MM.1S (cell line): Measurements from ENCODE around the gene GUCY2C.

Experiments used
- DNase-seq: peaks from one replicate; pipeline ENCODE4 v3.0.0-alpha.2; 2015
- H2AFZ ChIP-seq: fragments of 300-600 bp; sonication (generic); 2 replicates; pipeline ENCODE4 v1.6.0; 2016; ENCODE audit warnings: antibody characterized with exemption, low read length
- H3F3A ChIP-seq: fragments of 300-600 bp; sonication (generic); 2 replicates; pipeline ENCODE4 v1.6.1; 2016; ENCODE audit warnings: mild to moderate bottlenecking, antibody characterized with exemption, low read length, moderate library complexity, mixed read lengths; ENCODE audit not compliant: insufficient read depth
- H3K27ac ChIP-seq: fragments of 300-600 bp; sonication (generic); 2 replicates; pipeline ENCODE4 v1.5.1; 2016; ENCODE audit warnings: mild to moderate bottlenecking, low read length
- H3K27me3 ChIP-seq: fragments of 300-600 bp; sonication (generic); replicated peaks from 2 replicates; pipeline ENCODE4 v1.6.0; 2016; ENCODE audit warnings: low read length; ENCODE audit not compliant: insufficient read depth
- H3K36me3 ChIP-seq: fragments of 300-600 bp; sonication (generic); replicated peaks from 2 replicates; pipeline ENCODE4 v1.6.1; 2016; ENCODE audit warnings: mild to moderate bottlenecking, low read length, mixed read lengths; ENCODE audit not compliant: insufficient read depth
- H3K4me1 ChIP-seq: fragments of 300-600 bp; sonication (generic); 2 replicates; pipeline ENCODE4 v1.6.1; 2016; ENCODE audit warnings: low read length, mixed read lengths
- H3K4me2 ChIP-seq: fragments of 300-600 bp; sonication (generic); 2 replicates; pipeline ENCODE4 v1.6.0; 2016; ENCODE audit warnings: low read depth, low read length
- H3K4me3 ChIP-seq: fragments of 300-600 bp; sonication (generic); 2 replicates; pipeline ENCODE4 v1.5.1; 2016; ENCODE audit warnings: low read length, mixed read lengths
- H3K79me2 ChIP-seq: fragments of 300-600 bp; sonication (generic); 2 replicates; pipeline ENCODE4 v1.6.1; 2016; ENCODE audit warnings: mixed run types, low read length, mixed read lengths
- H3K9ac ChIP-seq: fragments of 300-600 bp; sonication (generic); 2 replicates; pipeline ENCODE4 v1.6.1; 2016; ENCODE audit warnings: low read length, mixed read lengths
- H3K9me2 ChIP-seq: fragments of 300-600 bp; sonication (generic); replicated peaks from 2 replicates; pipeline ENCODE4 v1.6.1; 2016; ENCODE audit warnings: mild to moderate bottlenecking, low read length, mixed read lengths; ENCODE audit not compliant: insufficient read depth
- H3K9me3 ChIP-seq: fragments of 300-600 bp; sonication (generic); replicated peaks from 2 replicates; pipeline ENCODE4 v1.6.1; 2016; ENCODE audit warnings: mild to moderate bottlenecking, low read length, mixed read lengths; ENCODE audit not compliant: insufficient read depth
- H4K20me1 ChIP-seq: fragments of 300-600 bp; sonication (generic); 2 replicates; pipeline ENCODE4 v1.6.1; 2016; ENCODE audit warnings: mild to moderate bottlenecking, low read length, moderate library complexity, mixed read lengths; ENCODE audit not compliant: insufficient read depth
- EZH2 ChIP-seq: fragments of 300-600 bp; sonication (generic); optimal IDR thresholded peaks from 2 replicates; pipeline ENCODE3; 2017; ENCODE audit warnings: low read depth, mild to moderate bottlenecking, antibody characterized with exemption, low read length, mixed read lengths
- EZH2phosphoT487 ChIP-seq: fragments of 300-600 bp; sonication (generic); IDR thresholded peaks from 2 replicates; pipeline ENCODE4 v1.6.1; 2018; ENCODE audit warnings: antibody characterized with exemption, low read length
- TF ChIP-seq, protein P1 (sequence below): fragments of 300-600 bp; sonication (generic); IDR thresholded peaks from 2 replicates; pipeline ENCODE4 v1.5.1; 2016; ENCODE audit warnings: antibody characterized with exemption, low read length, mixed read lengths

GUCY2C gene

DNA sequence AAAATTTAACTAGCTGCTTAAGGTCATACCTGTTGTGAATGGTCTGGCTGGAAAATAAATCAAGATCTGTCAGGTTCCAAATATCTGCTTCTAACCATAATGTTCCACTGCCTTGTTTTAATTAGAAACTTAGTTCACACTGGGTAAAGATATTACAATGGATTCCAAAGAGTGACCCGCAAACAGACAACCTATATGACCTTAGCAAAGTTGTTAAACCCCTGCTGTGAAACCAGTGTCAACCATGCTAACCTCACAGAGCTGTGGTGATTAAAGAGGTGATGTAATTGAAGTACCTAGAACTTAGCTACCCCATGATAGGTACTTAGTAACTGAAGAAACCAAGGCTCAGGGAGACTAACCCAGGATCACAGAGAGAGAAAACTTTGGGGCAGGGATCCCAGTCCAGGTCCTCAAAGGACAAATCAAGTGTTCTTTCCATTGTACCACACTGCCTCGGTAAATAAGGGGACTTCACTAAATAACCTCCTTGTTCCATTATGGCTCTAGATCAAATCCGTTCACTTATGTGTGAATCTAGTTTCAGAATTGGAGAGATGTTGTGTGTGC, 2.2 kb downstream of the GUCY2C start:
- H3F3A ChIP-seq = no peaks in the 10 kb centered on the region
- H3K27me3 ChIP-seq = no peaks in the 10 kb centered on the region
- no peak overlapping the region for H2AFZ ChIP-seq
- no peak overlapping the region for H3K4me3 ChIP-seq
- H3K79me2 ChIP-seq = no peaks in the 10 kb centered on the region
- DNase-seq = no peak
- H3K4me2 ChIP-seq = no peak overlapping the region
- H3K9me2 ChIP-seq = no peaks in the 10 kb centered on the region
- TF ChIP-seq EZH2 (no peak), EZH2phosphoT487 (no peak)
- TF ChIP-seq, protein P1, sequence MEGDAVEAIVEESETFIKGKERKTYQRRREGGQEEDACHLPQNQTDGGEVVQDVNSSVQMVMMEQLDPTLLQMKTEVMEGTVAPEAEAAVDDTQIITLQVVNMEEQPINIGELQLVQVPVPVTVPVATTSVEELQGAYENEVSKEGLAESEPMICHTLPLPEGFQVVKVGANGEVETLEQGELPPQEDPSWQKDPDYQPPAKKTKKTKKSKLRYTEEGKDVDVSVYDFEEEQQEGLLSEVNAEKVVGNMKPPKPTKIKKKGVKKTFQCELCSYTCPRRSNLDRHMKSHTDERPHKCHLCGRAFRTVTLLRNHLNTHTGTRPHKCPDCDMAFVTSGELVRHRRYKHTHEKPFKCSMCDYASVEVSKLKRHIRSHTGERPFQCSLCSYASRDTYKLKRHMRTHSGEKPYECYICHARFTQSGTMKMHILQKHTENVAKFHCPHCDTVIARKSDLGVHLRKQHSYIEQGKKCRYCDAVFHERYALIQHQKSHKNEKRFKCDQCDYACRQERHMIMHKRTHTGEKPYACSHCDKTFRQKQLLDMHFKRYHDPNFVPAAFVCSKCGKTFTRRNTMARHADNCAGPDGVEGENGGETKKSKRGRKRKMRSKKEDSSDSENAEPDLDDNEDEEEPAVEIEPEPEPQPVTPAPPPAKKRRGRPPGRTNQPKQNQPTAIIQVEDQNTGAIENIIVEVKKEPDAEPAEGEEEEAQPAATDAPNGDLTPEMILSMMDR = no peak
- no peaks in the 10 kb centered on the region for H4K20me1 ChIP-seq
- no peaks in the 10 kb centered on the region for H3K36me3 ChIP-seq
- no peak overlapping the region for H3K27ac ChIP-seq
- no peaks in the 10 kb centered on the region for H3K4me1 ChIP-seq
- no peak overlapping the region for H3K9ac ChIP-seq
- H3K9me3 ChIP-seq = no peaks in the 10 kb centered on the region

DNA sequence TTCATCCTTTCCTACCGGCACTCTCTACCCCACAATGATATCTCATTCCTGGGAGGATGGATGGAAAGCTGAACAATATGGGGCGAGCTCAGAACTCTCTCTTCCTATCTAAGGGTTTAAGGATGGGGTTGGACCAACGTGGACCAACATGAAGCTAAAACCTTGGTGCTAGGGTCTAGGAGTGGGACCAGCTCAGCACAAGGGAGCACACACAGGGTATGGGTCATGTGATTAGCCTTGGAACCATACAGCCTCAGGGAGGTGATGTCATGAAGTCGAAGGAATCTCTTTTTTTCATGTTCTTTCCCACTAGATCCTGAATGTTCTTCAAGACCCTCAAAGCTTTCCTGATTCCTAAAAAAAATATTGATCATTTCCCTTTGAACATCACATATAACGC, 3.3 kb downstream of the GUCY2C start:
- H3K36me3 ChIP-seq = no peaks in the 10 kb centered on the region
- no peak overlapping the region for H2AFZ ChIP-seq
- H4K20me1 ChIP-seq = no peaks in the 10 kb centered on the region
- H3K9me3 ChIP-seq = no peaks in the 10 kb centered on the region
- no peak overlapping the region for H3K4me3 ChIP-seq
- no peaks in the 10 kb centered on the region for H3K9me2 ChIP-seq
- H3K4me2 ChIP-seq = no peak overlapping the region
- no peaks in the 10 kb centered on the region for H3K79me2 ChIP-seq
- no peaks in the 10 kb centered on the region for H3K4me1 ChIP-seq
- no peak for TF ChIP-seq EZH2
- TF ChIP-seq EZH2phosphoT487 = no peak
- TF ChIP-seq, protein P1 = no peak
- H3K27me3 ChIP-seq = no peaks in the 10 kb centered on the region
- H3K9ac ChIP-seq = no peak overlapping the region
- DNase-seq = no peak
- H3F3A ChIP-seq = no peaks in the 10 kb centered on the region
- no peak overlapping the region for H3K27ac ChIP-seq

DNA sequence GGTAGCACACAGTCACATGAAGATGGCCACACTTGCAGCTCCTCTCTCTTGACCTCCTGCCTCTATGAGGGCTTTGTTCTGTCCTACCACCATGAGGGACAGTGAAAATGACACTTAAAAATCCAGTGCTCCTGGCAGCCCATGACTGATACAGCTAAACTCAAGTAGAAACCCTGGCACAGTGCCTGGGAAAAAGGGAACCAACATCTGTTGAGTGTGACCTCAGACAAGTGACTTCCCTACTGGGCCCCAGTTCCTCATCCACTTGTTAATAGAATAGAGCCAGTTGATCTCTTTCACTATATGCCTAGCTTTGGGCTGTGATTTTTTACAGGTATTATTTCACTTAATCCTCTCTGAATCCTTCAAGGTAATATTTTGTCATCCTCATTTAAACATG, 4.8 kb downstream of the GUCY2C start:
- Histone ChIP-seq H3K36me3 (no peaks in the 10 kb centered on the region), H3K4me3 (no peak overlapping the region), H3K4me2 (no peak overlapping the region), H3K4me1 (no peaks in the 10 kb centered on the region), H3K9ac (no peak overlapping the region), H3K27me3 (no peaks in the 10 kb centered on the region), H3K79me2 (no peaks in the 10 kb centered on the region), H3K9me3 (no peaks in the 10 kb centered on the region), H3K27ac (no peak overlapping the region), H2AFZ (no peak overlapping the region), H3F3A (no peaks in the 10 kb centered on the region), H3K9me2 (no peaks in the 10 kb centered on the region), H4K20me1 (no peaks in the 10 kb centered on the region)
- TF ChIP-seq EZH2 = no peak
- TF ChIP-seq, protein P1 = no peak
- TF ChIP-seq EZH2phosphoT487 = no peak
- no peak for DNase-seq
